GM23338 (cell line): ENCODE results near the gene CFAP58. TPM values are rescaled to one million over a fixed set of nuclear protein-coding genes. Genes with fewer than 3 reads are reported as not detected.
A peak's percentile ranks its signal among the peaks of the same experiment; 100 is the strongest.

Source experiments
- ATAC-seq: fragments of 200-7000 bp; cut with Tn5 transposase; 3 replicates; pipeline ENCODE4 v1.9.1; 2020
- DNase-seq: peaks from one replicate; pipeline ENCODE4 v3.0.0-alpha.2; 2015; ENCODE audit warnings: low spot score
- H2AFZ ChIP-seq: fragments of 200-600 bp; sonication (generic); 2 replicates; pipeline ENCODE4 v1.8.0; 2016; ENCODE audit warnings: antibody characterized with exemption, mild to moderate bottlenecking, moderate library complexity
- H3F3A ChIP-seq: fragments of 200-600 bp; sonication (generic); replicated peaks from 2 replicates; pipeline ENCODE4 v1.8.0; 2017; ENCODE audit warnings: antibody characterized with exemption, mixed run types, low read depth
- H3K27ac ChIP-seq: fragments of 200-600 bp; sonication (generic); 2 replicates; pipeline ENCODE4 v1.6.1; 2016; ENCODE audit warnings: low read depth
- H3K27me3 ChIP-seq: fragments of 200-600 bp; sonication (generic); 2 replicates; pipeline ENCODE4 v1.8.0; 2016; ENCODE audit warnings: mild to moderate bottlenecking, mixed run types, moderate library complexity; ENCODE audit not compliant: insufficient read depth
- H3K36me3 ChIP-seq: fragments of 200-600 bp; sonication (generic); 2 replicates; pipeline ENCODE4 v1.8.0; 2016; ENCODE audit warnings: mild to moderate bottlenecking; ENCODE audit not compliant: insufficient read depth
- H3K4me1 ChIP-seq: fragments of 200-600 bp; sonication (generic); 2 replicates; pipeline ENCODE4 v1.8.0; 2016; ENCODE audit warnings: mild to moderate bottlenecking, moderate library complexity; ENCODE audit not compliant: insufficient read depth
- H3K4me2 ChIP-seq: fragments of 200-600 bp; sonication (generic); 2 replicates; pipeline ENCODE4 v1.7.1; 2017; ENCODE audit warnings: mixed run types
- H3K4me3 ChIP-seq: fragments of 200-600 bp; sonication (generic); 2 replicates; pipeline ENCODE4 v1.6.1; 2016; ENCODE audit warnings: mixed run types
- H3K79me2 ChIP-seq: fragments of 200-600 bp; sonication (generic); replicated peaks from 2 replicates; pipeline ENCODE4 v1.8.0; 2017; ENCODE audit warnings: mild to moderate bottlenecking; ENCODE audit not compliant: insufficient read depth
- H3K9me2 ChIP-seq: fragments of 200-600 bp; sonication (generic); 2 replicates; pipeline ENCODE4 v1.8.0; 2017; ENCODE audit not compliant: insufficient read depth
- H4K20me1 ChIP-seq: fragments of 200-600 bp; sonication (generic); replicated peaks from 2 replicates; pipeline ENCODE4 v1.8.0; 2017; ENCODE audit warnings: mild to moderate bottlenecking; ENCODE audit not compliant: insufficient read depth
- H3K27ac Mint-ChIP-seq: 2 replicates; pipeline ENCODE4 v1.8.0; 2020; ENCODE audit warnings: inconsistent platforms, mild to moderate bottlenecking, moderate library complexity, mixed read lengths
- H3K27me3 Mint-ChIP-seq: 3 replicates; pipeline ENCODE4 v1.8.0; 2022; ENCODE audit warnings: low read depth, mild to moderate bottlenecking, moderate library complexity, mixed read lengths, inconsistent platforms; ENCODE audit not compliant: insufficient read depth, poor library complexity
- H3K36me3 Mint-ChIP-seq: 3 replicates; pipeline ENCODE4 v1.8.0; 2021; ENCODE audit warnings: low read depth, mild to moderate bottlenecking, inconsistent platforms, moderate library complexity, mixed read lengths
- H3K4me1 Mint-ChIP-seq: 3 replicates; pipeline ENCODE4 v1.8.0; 2020; ENCODE audit warnings: mild to moderate bottlenecking, inconsistent platforms, mixed read lengths
- H3K4me3 Mint-ChIP-seq: 3 replicates; pipeline ENCODE4 v1.8.0; 2021; ENCODE audit warnings: moderate library complexity, mild to moderate bottlenecking, inconsistent platforms, mixed read lengths
- H3K9me3 Mint-ChIP-seq: 3 replicates; pipeline ENCODE4 v1.8.0; 2020; ENCODE audit warnings: moderate library complexity, mild to moderate bottlenecking, inconsistent platforms, mixed read lengths
- CREB1 ChIP-seq: fragments of 250-450 bp; sonication (Bioruptor Pico); IDR thresholded peaks from 2 replicates; pipeline ENCODE4 v1.5.0; 2020; ENCODE audit warnings: low read depth, mild to moderate bottlenecking, moderate library complexity
- ETS1 ChIP-seq: IDR thresholded peaks from 2 replicates; pipeline ENCODE4 v1.6.1; 2016; ENCODE audit warnings: antibody characterized with exemption
- EZH2 ChIP-seq: fragments of 200-600 bp; sonication (generic); IDR thresholded peaks from one replicate; pipeline ENCODE4 v1.8.0; 2017; ENCODE audit warnings: antibody characterized with exemption, mild to moderate bottlenecking, low read depth; ENCODE audit not compliant: unreplicated experiment
- EZH2phosphoT487 ChIP-seq: fragments of 200-600 bp; sonication (generic); IDR thresholded peaks from one replicate; pipeline ENCODE4 v1.8.1; 2018; ENCODE audit warnings: antibody characterized with exemption; ENCODE audit not compliant: unreplicated experiment
- JUNB ChIP-seq: IDR thresholded peaks from one replicate; pipeline ENCODE4 v1.6.1; 2016; ENCODE audit warnings: antibody characterized with exemption; ENCODE audit not compliant: unreplicated experiment
- NANOG ChIP-seq: IDR thresholded peaks from 2 replicates; pipeline ENCODE4 v1.6.1; 2016; ENCODE audit warnings: antibody characterized with exemption, borderline replicate concordance
- POLR2AphosphoS5 ChIP-seq: IDR thresholded peaks from 2 replicates; pipeline ENCODE4 v1.6.1; 2016; ENCODE audit warnings: antibody characterized with exemption, low read depth
- REST ChIP-seq: IDR thresholded peaks from one replicate; pipeline ENCODE4 v1.6.1; 2018; ENCODE audit warnings: antibody characterized with exemption; ENCODE audit not compliant: unreplicated experiment
- STAT1 ChIP-seq: IDR thresholded peaks from one replicate; pipeline ENCODE4 v1.6.1; 2016; ENCODE audit warnings: antibody characterized with exemption; ENCODE audit not compliant: unreplicated experiment
- ZNF114 ChIP-seq: fragments of 250-450 bp; sonication (Bioruptor Pico); IDR thresholded peaks from 2 replicates; pipeline ENCODE4 v1.5.0; 2020; ENCODE audit warnings: mild to moderate bottlenecking, moderate library complexity
- ZNF331 ChIP-seq: fragments of 250-450 bp; sonication (Bioruptor Pico); IDR thresholded peaks from 2 replicates; pipeline ENCODE4 v1.5.0; 2020; ENCODE audit warnings: low read depth, mild to moderate bottlenecking, moderate library complexity
- polyA plus RNA-seq: library from polyadenylated mRNA; unstranded; fragments of >200 nt; fragmentation: Nextera tagmentation; extraction: Ambion mirVana; gene quantifications from 2 replicates; pipeline ENCODE4 v1.2.1, GENCODE V29; 2016
- total RNA-seq: library from RNA; depleted of rRNA; stranded (reverse); fragments of >200 nt; shearing (Covaris generic); gene quantifications from 2 replicates; pipeline ENCODE4 v1.2.3, GENCODE V29; 2014
- TF ChIP-seq, protein P1 (sequence below), 2 experiments: fragments of 200-600 bp in 1 of 2; sonication (generic) in 1 of 2; conservative IDR thresholded peaks; 2 replicates each; pipeline versions ENCODE4 v1.5.1 to v1.6.1; 2016 to 2017; ENCODE audit warnings: antibody characterized with exemption in 2 of 2, low read depth in 2 of 2, mild to moderate bottlenecking in 2 of 2, moderate library complexity in 1 of 2
- TF ChIP-seq, protein P2 (sequence below): fragments of 250-450 bp; sonication (Bioruptor Pico); IDR thresholded peaks from 2 replicates; pipeline ENCODE4 v1.5.0; 2020; ENCODE audit warnings: mild to moderate bottlenecking, moderate library complexity

CFAP58 gene
- total and polyA plus RNA-seq, 2 experiments from 2014 or later, result 0.63 to 0.89 TPM

DNA sequence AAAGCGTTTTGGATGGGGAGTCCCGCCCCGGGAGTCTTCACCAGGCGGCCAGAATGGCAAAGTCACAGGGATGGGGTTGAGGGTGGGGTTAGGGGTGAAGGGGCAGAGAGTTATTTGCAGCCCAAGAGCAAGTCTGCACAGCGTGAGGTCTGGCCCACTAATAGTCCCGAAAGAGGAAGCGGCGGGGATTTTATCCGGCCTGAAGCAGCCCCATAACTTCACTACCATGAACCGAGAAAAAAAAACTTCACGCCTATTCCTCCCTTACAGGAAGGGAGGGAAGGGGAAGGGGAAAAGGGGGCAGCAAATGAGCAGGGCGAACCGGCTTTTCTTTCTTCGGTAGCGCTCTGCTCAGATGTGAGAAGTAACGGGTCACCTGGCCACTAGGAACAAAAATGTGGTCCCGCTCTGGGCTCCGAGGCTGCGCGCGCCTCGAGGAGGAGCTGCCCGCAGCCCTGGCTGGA lies 16.1 kb upstream of the CFAP58 start:
- peak overlapping the region; percentile 70 for H2AFZ ChIP-seq
- peak overlapping the region; percentile 98 for H3K4me2 ChIP-seq
- Mint-ChIP-seq H3K36me3 (no peaks in the 10 kb centered on the region; the same call in 2 of the 3 replicates), H3K4me3 (peak overlapping the region; percentile 94), H3K9me3 (no peaks in the 10 kb centered on the region), H3K27ac (no peak overlapping the region), H3K27me3 (peaks cover 15% of the 10 kb centered on the region), H3K4me1 (peaks cover 62% of the 10 kb centered on the region)
- peaks cover 2% of the 10 kb centered on the region; the same call in 1 of the 2 replicates for H4K20me1 ChIP-seq
- H3K27me3 ChIP-seq, result peaks cover 7% of the 10 kb centered on the region
- TF ChIP-seq REST (no peak), NANOG (no peak), STAT1 (no peak), ZNF114 (CRISPR knock-in tag) (no peak), ZNF331 (CRISPR knock-in tag) (no peak), EZH2 (no peak), POLR2AphosphoS5 (no peak), CREB1 (CRISPR knock-in tag) (no peak), JUNB (no peak), ETS1 (no peak), EZH2phosphoT487 (no peak)
- TF ChIP-seq, protein P1, sequence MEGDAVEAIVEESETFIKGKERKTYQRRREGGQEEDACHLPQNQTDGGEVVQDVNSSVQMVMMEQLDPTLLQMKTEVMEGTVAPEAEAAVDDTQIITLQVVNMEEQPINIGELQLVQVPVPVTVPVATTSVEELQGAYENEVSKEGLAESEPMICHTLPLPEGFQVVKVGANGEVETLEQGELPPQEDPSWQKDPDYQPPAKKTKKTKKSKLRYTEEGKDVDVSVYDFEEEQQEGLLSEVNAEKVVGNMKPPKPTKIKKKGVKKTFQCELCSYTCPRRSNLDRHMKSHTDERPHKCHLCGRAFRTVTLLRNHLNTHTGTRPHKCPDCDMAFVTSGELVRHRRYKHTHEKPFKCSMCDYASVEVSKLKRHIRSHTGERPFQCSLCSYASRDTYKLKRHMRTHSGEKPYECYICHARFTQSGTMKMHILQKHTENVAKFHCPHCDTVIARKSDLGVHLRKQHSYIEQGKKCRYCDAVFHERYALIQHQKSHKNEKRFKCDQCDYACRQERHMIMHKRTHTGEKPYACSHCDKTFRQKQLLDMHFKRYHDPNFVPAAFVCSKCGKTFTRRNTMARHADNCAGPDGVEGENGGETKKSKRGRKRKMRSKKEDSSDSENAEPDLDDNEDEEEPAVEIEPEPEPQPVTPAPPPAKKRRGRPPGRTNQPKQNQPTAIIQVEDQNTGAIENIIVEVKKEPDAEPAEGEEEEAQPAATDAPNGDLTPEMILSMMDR (conservative IDR thresholded peaks at IDR 0.05; ENCODE audit: low read depth in 2 of 2), result no peak
- TF ChIP-seq, protein P2, sequence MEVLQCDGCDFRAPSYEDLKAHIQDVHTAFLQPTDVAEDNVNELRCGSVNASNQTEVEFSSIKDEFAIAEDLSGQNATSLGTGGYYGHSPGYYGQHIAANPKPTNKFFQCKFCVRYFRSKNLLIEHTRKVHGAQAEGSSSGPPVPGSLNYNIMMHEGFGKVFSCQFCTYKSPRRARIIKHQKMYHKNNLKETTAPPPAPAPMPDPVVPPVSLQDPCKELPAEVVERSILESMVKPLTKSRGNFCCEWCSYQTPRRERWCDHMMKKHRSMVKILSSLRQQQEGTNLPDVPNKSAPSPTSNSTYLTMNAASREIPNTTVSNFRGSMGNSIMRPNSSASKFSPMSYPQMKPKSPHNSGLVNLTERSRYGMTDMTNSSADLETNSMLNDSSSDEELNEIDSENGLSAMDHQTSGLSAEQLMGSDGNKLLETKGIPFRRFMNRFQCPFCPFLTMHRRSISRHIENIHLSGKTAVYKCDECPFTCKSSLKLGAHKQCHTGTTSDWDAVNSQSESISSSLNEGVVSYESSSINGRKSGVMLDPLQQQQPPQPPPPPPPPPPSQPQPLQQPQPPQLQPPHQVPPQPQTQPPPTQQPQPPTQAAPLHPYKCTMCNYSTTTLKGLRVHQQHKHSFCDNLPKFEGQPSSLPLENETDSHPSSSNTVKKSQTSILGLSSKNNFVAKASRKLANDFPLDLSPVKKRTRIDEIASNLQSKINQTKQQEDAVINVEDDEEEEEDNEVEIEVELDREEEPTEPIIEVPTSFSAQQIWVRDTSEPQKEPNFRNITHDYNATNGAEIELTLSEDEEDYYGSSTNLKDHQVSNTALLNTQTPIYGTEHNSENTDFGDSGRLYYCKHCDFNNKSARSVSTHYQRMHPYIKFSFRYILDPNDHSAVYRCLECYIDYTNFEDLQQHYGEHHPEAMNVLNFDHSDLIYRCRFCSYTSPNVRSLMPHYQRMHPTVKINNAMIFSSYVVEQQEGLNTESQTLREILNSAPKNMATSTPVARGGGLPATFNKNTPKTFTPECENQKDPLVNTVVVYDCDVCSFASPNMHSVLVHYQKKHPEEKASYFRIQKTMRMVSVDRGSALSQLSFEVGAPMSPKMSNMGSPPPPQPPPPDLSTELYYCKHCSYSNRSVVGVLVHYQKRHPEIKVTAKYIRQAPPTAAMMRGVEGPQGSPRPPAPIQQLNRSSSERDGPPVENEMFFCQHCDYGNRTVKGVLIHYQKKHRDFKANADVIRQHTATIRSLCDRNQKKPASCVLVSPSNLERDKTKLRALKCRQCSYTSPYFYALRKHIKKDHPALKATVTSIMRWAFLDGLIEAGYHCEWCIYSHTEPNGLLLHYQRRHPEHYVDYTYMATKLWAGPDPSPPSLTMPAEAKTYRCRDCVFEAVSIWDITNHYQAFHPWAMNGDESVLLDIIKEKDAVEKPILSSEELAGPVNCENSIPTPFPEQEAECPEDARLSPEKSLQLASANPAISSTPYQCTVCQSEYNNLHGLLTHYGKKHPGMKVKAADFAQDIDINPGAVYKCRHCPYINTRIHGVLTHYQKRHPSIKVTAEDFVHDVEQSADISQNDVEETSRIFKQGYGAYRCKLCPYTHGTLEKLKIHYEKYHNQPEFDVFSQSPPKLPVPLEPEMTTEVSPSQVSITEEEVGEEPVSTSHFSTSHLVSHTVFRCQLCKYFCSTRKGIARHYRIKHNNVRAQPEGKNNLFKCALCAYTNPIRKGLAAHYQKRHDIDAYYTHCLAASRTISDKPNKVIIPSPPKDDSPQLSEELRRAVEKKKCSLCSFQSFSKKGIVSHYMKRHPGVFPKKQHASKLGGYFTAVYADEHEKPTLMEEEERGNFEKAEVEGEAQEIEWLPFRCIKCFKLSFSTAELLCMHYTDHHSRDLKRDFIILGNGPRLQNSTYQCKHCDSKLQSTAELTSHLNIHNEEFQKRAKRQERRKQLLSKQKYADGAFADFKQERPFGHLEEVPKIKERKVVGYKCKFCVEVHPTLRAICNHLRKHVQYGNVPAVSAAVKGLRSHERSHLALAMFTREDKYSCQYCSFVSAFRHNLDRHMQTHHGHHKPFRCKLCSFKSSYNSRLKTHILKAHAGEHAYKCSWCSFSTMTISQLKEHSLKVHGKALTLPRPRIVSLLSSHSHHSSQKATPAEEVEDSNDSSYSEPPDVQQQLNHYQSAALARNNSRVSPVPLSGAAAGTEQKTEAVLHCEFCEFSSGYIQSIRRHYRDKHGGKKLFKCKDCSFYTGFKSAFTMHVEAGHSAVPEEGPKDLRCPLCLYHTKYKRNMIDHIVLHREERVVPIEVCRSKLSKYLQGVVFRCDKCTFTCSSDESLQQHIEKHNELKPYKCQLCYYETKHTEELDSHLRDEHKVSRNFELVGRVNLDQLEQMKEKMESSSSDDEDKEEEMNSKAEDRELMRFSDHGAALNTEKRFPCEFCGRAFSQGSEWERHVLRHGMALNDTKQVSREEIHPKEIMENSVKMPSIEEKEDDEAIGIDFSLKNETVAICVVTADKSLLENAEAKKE (CRISPR knock-in tag), result no peak
- DNase-seq (peak; percentile 77), ATAC-seq (peak; percentile 64)
- H3K9me2 ChIP-seq, result no peaks in the 10 kb centered on the region
- peak overlapping the region; percentile 96 for H3K27ac ChIP-seq
- peaks cover 63% of the 10 kb centered on the region for H3K4me1 ChIP-seq
- H3F3A ChIP-seq, result peaks cover 6% of the 10 kb centered on the region; the same call in 1 of the 2 replicates
- peaks cover 51% of the 10 kb centered on the region for H3K79me2 ChIP-seq
- H3K4me3 ChIP-seq, result peak overlapping the region; percentile 98
- no peaks in the 10 kb centered on the region for H3K36me3 ChIP-seq
